ENCODE measurements around the gene GDI1.

Gene GDI1

DNA sequence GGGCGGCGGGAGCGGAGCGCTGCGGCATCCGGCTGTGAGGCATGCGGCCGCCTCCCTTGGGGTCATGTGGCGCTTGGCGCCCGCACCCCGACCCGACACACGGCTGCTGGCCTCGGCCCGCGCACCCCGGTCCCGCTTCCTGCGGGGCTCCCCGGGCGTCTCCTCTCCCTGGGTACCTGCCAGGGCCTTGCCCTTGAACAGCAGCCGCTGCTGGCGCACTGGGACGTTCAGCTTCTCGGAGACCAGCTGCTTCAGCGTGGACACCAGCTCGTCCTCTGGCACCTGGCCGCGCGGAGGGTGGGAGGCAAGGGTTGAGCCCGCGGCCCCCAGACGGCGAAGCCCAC lies 49.1 kb downstream of the GDI1 start (continued):
- TF ChIP-seq, protein P1, sequence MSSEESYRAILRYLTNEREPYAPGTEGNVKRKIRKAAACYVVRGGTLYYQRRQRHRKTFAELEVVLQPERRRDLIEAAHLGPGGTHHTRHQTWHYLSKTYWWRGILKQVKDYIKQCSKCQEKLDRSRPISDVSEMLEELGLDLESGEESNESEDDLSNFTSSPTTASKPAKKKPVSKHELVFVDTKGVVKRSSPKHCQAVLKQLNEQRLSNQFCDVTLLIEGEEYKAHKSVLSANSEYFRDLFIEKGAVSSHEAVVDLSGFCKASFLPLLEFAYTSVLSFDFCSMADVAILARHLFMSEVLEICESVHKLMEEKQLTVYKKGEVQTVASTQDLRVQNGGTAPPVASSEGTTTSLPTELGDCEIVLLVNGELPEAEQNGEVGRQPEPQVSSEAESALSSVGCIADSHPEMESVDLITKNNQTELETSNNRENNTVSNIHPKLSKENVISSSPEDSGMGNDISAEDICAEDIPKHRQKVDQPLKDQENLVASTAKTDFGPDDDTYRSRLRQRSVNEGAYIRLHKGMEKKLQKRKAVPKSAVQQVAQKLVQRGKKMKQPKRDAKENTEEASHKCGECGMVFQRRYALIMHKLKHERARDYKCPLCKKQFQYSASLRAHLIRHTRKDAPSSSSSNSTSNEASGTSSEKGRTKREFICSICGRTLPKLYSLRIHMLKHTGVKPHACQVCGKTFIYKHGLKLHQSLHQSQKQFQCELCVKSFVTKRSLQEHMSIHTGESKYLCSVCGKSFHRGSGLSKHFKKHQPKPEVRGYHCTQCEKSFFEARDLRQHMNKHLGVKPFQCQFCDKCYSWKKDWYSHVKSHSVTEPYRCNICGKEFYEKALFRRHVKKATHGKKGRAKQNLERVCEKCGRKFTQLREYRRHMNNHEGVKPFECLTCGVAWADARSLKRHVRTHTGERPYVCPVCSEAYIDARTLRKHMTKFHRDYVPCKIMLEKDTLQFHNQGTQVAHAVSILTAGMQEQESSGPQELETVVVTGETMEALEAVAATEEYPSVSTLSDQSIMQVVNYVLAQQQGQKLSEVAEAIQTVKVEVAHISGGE (tag by site-specific recombination; conservative IDR thresholded peaks at IDR 0.05; ENCODE audit: low read depth): no peak
- TF ChIP-seq ZNF473 (tag by site-specific recombination; IDR thresholded peaks at IDR 0.05) (no peak), ZNF433 (tag by site-specific recombination; IDR thresholded peaks at IDR 0.05; ENCODE audit: low read depth) (no peak), ZNF843 (tag by site-specific recombination; IDR thresholded peaks at IDR 0.05) (no peak), ZNF792 (tag by site-specific recombination; IDR thresholded peaks at IDR 0.05) (no peak), GLIS1 (tag by site-specific recombination; IDR thresholded peaks at IDR 0.05) (peak; percentile 13; the same call in 1 of the 2 replicates), ZNF626 (tag by site-specific recombination; IDR thresholded peaks at IDR 0.05) (no peak), ZIC2 (tag by site-specific recombination; IDR thresholded peaks at IDR 0.05) (peak; percentile 55), ZNF169 (tag by site-specific recombination; IDR thresholded peaks at IDR 0.05) (no peak), ZNF221 (tag by site-specific recombination; IDR thresholded peaks at IDR 0.05; ENCODE audit: borderline replicate concordance) (no peak), ZNF707 (tag by site-specific recombination; IDR thresholded peaks at IDR 0.05) (no peak), ZNF660 (tag by site-specific recombination; IDR thresholded peaks at IDR 0.05) (no peak)
- TF ChIP-seq, protein P2, sequence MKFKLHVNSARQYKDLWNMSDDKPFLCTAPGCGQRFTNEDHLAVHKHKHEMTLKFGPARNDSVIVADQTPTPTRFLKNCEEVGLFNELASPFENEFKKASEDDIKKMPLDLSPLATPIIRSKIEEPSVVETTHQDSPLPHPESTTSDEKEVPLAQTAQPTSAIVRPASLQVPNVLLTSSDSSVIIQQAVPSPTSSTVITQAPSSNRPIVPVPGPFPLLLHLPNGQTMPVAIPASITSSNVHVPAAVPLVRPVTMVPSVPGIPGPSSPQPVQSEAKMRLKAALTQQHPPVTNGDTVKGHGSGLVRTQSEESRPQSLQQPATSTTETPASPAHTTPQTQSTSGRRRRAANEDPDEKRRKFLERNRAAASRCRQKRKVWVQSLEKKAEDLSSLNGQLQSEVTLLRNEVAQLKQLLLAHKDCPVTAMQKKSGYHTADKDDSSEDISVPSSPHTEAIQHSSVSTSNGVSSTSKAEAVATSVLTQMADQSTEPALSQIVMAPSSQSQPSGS (tag by site-specific recombination; IDR thresholded peaks at IDR 0.05; ENCODE audit: low read depth): no peak
- TF ChIP-seq, protein P3, sequence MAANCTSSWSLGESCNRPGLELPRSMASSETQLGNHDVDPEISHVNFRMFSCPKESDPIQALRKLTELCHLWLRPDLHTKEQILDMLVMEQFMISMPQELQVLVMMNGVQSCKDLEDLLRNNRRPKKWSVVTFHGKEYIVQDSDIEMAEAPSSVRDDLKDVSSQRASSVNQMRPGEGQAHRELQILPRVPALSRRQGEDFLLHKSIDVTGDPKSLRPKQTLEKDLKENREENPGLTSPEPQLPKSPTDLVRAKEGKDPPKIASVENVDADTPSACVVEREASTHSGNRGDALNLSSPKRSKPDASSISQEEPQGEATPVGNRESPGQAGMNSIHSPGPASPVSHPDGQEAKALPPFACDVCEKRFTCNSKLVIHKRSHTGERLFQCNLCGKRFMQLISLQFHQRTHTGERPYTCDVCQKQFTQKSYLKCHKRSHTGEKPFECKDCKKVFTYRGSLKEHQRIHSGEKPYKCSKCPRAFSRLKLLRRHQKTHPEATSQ (tag by site-specific recombination; IDR thresholded peaks at IDR 0.05): no peak
- TF ChIP-seq, protein P4, sequence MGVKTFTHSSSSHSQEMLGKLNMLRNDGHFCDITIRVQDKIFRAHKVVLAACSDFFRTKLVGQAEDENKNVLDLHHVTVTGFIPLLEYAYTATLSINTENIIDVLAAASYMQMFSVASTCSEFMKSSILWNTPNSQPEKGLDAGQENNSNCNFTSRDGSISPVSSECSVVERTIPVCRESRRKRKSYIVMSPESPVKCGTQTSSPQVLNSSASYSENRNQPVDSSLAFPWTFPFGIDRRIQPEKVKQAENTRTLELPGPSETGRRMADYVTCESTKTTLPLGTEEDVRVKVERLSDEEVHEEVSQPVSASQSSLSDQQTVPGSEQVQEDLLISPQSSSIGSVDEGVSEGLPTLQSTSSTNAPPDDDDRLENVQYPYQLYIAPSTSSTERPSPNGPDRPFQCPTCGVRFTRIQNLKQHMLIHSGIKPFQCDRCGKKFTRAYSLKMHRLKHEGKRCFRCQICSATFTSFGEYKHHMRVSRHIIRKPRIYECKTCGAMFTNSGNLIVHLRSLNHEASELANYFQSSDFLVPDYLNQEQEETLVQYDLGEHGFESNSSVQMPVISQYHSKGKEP (tag by site-specific recombination; IDR thresholded peaks at IDR 0.05): no peak

DNA sequence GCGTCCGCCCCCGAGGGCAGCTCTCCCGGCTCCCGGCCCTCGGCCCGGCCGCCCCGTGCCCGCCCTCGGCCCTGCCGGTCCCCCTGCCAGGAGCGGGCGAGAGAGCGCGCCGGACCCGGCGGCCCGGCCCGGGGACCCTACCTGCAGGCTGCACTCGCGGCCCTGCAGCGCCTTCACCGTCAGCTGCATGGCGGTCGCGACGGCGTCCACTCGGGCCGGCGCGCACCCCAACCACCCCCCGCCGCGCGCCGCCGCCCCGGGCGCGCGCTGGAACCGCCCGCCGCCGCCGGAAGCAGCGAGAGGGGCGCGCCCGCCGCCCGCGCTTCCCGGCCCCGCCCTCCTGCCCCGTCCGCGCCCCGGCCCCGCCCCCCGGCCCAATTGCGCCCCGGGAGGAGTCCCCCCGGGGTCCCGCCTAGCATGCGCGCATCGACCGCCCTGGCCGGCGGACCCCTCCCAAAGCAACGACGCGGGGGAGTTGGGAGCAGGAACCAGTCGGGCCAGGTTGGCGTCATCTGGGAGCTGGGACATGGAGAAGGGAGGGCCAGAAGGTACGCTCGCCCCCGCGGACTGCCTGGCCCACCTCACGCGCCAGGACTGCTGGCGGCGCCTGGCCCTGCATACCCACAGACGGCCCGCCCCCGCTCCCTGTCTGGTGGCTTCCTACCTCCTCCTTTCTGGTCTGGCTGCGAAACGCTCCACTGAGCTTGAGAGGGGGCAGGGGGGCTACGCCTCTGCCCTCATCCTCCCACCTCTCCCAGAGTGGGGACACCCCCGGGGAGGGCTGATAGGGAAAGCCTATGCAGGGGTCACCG lies 49.6 kb downstream of the GDI1 start, which contains the start of gene UBL4A:
UBL4A (minus strand) TSS at position 220 of the 812 bp plus-strand sequence; CDS start at position 189, 31 bp downstream.
- peak within 1 kb of the TSS; percentile 55 for H3K4me3 ChIP-seq (ENCODE audit: low read depth, low read length)
- H3K9me3 ChIP-seq (ENCODE audit: control insufficient read depth, insufficient read depth, low read depth, low read length): no peaks in the 10 kb centered on the region; the same call in 1 of the 2 replicates
- POLR2A ChIA-PET: interaction anchor here (0.7 to 3.1 kb wide), 12 partner anchors 8 to 116 kb away, joined by 3 to 10 read pairs (median 4); partner anchors contain the start of genes FAM3A, LAGE3, PLXNA3 and RPL10
- H3K36me3 ChIP-seq (ENCODE audit: control insufficient read depth in 2 of 2, insufficient read depth in 1 of 2, low read length in 2 of 2): peaks cover 0 to 38% of the 10 kb centered on the region in 2 experiments; a peak in 1 of 3 replicates
- CTCF ChIA-PET: interaction anchor here (0.6 to 2.1 kb wide), 6 partner anchors 9 to 732 kb away, joined by 3 to 6 read pairs (median 4); no protein-coding TSS in a partner anchor
- H3K27ac ChIP-seq (ENCODE audit: extremely low read depth, low read depth, low read length): peak within 1 kb of the TSS; percentile 94; the same call in 1 of the 2 replicates
- H3K4me1 ChIP-seq (ENCODE audit: control insufficient read depth, insufficient read depth, low read length): no peaks in the 10 kb centered on the region; the same call in 1 of the 2 replicates
- TF ChIP-seq ZNF341 (tag by site-specific recombination; IDR thresholded peaks at IDR 0.05; ENCODE audit: low read depth): no peak
- TF ChIP-seq SCRT1 (tag by site-specific recombination; IDR thresholded peaks at IDR 0.05; ENCODE audit: borderline replicate concordance): no peak
- no peak for TF ChIP-seq ZNF274 (IDR thresholded peaks at IDR 0.05; ENCODE audit: low read length)
- TF ChIP-seq ZNF274 (tag by site-specific recombination; IDR thresholded peaks at IDR 0.05; ENCODE audit: borderline replicate concordance): no peak
- no peak for TF ChIP-seq ZNF544 (tag by site-specific recombination; IDR thresholded peaks at IDR 0.05)
- peak; percentile 99 for TF ChIP-seq ZFHX2 (tag by site-specific recombination; conservative IDR thresholded peaks at IDR 0.05)
- TF ChIP-seq WT1 (tag by site-specific recombination; IDR thresholded peaks at IDR 0.05): peak; percentile 67; the same call in 1 of the 2 replicates
- TF ChIP-seq, protein P5, sequence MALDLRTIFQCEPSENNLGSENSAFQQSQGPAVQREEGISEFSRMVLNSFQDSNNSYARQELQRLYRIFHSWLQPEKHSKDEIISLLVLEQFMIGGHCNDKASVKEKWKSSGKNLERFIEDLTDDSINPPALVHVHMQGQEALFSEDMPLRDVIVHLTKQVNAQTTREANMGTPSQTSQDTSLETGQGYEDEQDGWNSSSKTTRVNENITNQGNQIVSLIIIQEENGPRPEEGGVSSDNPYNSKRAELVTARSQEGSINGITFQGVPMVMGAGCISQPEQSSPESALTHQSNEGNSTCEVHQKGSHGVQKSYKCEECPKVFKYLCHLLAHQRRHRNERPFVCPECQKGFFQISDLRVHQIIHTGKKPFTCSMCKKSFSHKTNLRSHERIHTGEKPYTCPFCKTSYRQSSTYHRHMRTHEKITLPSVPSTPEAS (tag by site-specific recombination; IDR thresholded peaks at IDR 0.05): no peak
- 0 out of 2 replicates have a peak, but pooled peaks have one; percentile 29 for TF ChIP-seq ZFP69B (tag by site-specific recombination; IDR thresholded peaks at IDR 0.05)
- TF ChIP-seq ZNF501 (tag by site-specific recombination; IDR thresholded peaks at IDR 0.05): 0 out of 2 replicates have a peak, but pooled peaks have one; percentile 29
- TF ChIP-seq ZNF629 (tag by site-specific recombination; IDR thresholded peaks at IDR 0.05): peak; percentile 44; the same call in 1 of the 2 replicates

Data from HEK293 (cell line).